Neural progenitor cell (in vitro differentiated cells): Measurements from ENCODE around the gene C10orf105. TPM values are rescaled to one million over a fixed set of nuclear protein-coding genes. Genes with fewer than 3 reads are reported as not detected.

ENCODE experiments used
- DNase-seq: peaks from one replicate; pipeline ENCODE4 v3.0.0-alpha.2; 2016; ENCODE audit warnings: low spot score
- H2AFZ ChIP-seq: fragments of 200-600 bp; sonication (generic); replicated peaks from 2 replicates; pipeline ENCODE4 v1.6.1; 2016; ENCODE audit warnings: antibody characterized with exemption
- H3F3A ChIP-seq: fragments of 200-600 bp; sonication (generic); 2 replicates; pipeline ENCODE4 v1.6.1; 2016; ENCODE audit warnings: antibody characterized with exemption, low read depth
- H3K27ac ChIP-seq: fragments of 200-600 bp; sonication (generic); 2 replicates; pipeline ENCODE4 v1.5.1; 2016; ENCODE audit warnings: mild to moderate bottlenecking
- H3K27me3 ChIP-seq: fragments of 200-600 bp; sonication (generic); 2 replicates; pipeline ENCODE4 v1.6.1; 2016; ENCODE audit warnings: mild to moderate bottlenecking, moderate library complexity
- H3K36me3 ChIP-seq: fragments of 200-600 bp; sonication (generic); 2 replicates; pipeline ENCODE4 v1.5.1; 2016
- H3K4me1 ChIP-seq: fragments of 200-600 bp; sonication (generic); 2 replicates; pipeline ENCODE4 v1.6.1; 2016; ENCODE audit warnings: mixed run types
- H3K4me2 ChIP-seq: fragments of 200-600 bp; sonication (generic); 2 replicates; pipeline ENCODE4 v1.6.1; 2016
- H3K4me3 ChIP-seq: fragments of 200-600 bp; sonication (generic); 2 replicates; pipeline ENCODE4 v1.5.1; 2016
- H3K79me2 ChIP-seq: fragments of 200-600 bp; sonication (generic); 2 replicates; pipeline ENCODE4 v1.6.1; 2016; ENCODE audit warnings: low read depth
- H3K9ac ChIP-seq: fragments of 200-600 bp; sonication (generic); 2 replicates; pipeline ENCODE4 v1.6.1; 2016
- H3K9me3 ChIP-seq: fragments of 200-600 bp; sonication (generic); 2 replicates; pipeline ENCODE4 v1.5.1; 2016; ENCODE audit warnings: low read depth
- H4K20me1 ChIP-seq: fragments of 200-600 bp; sonication (generic); 2 replicates; pipeline ENCODE4 v1.6.1; 2016; ENCODE audit warnings: low read depth
- H3K27ac Mint-ChIP-seq: 3 replicates; pipeline ENCODE4 v1.8.0; 2021; ENCODE audit warnings: mixed read lengths
- H3K27me3 Mint-ChIP-seq: 2 replicates; pipeline ENCODE4 v1.8.0; 2022; ENCODE audit warnings: low read depth, mild to moderate bottlenecking, inconsistent platforms, moderate library complexity, mixed read lengths; ENCODE audit not compliant: insufficient read depth
- H3K36me3 Mint-ChIP-seq: 3 replicates; pipeline ENCODE4 v1.8.0; 2021; ENCODE audit warnings: mixed read lengths
- H3K4me1 Mint-ChIP-seq: 3 replicates; pipeline ENCODE4 v1.8.0; 2021; ENCODE audit warnings: mixed read lengths
- H3K4me3 Mint-ChIP-seq: 3 replicates; pipeline ENCODE4 v1.8.0; 2021; ENCODE audit warnings: mild to moderate bottlenecking, moderate library complexity, mixed read lengths
- H3K9me3 Mint-ChIP-seq: 3 replicates; pipeline ENCODE4 v1.8.0; 2020; ENCODE audit warnings: mixed read lengths
- EZH2 ChIP-seq: fragments of 200-600 bp; sonication (generic); IDR thresholded peaks from 2 replicates; pipeline ENCODE4 v1.6.1; 2017; ENCODE audit warnings: antibody characterized with exemption, mild to moderate bottlenecking, moderate library complexity
- EZH2phosphoT487 ChIP-seq: fragments of 200-600 bp; sonication (generic); IDR thresholded peaks from 2 replicates; pipeline ENCODE4 v1.6.1; 2017; ENCODE audit warnings: antibody characterized with exemption
- total RNA-seq: library from RNA; depleted of rRNA; stranded (reverse); fragments of >200 nt; gene quantifications from 2 replicates; pipeline ENCODE4 v1.2.3, GENCODE V29; 2015; ENCODE audit warnings: low replicate concordance
- TF ChIP-seq, protein P1 (sequence below): fragments of 200-600 bp; sonication (generic); IDR thresholded peaks from 2 replicates; pipeline ENCODE4 v1.5.1; 2017; ENCODE audit warnings: antibody characterized with exemption, mild to moderate bottlenecking

Gene C10orf105
- total RNA-seq, 1 donor from 2014 or later: 0.39 TPM

DNA sequence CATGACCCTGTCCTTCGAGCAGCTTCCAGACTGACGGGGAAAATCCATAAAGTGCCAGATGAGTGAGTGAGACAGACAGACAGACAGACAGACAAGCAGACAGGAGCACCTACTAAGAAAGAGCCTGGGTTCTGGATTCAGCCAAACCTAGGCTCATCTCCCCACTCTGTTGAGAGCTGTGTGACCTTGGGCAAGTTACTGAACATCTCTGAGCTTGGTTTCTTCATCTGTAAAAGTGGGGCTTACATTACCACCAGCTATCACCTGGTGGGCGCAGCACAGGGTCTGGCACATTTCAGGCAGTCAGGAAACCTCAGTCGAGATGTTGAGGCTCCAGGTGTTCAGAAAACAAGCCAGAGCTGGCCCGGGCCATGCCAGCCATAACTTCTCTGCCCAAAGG lies 37.6 kb downstream of the C10orf105 start:
- no peaks in the 10 kb centered on the region for H3K79me2 ChIP-seq
- H3K9me3 ChIP-seq: no peaks in the 10 kb centered on the region
- no peak overlapping the region for H3K4me2 ChIP-seq
- H3K4me1 ChIP-seq: peaks cover 19% of the 10 kb centered on the region
- H3K9ac ChIP-seq: no peak overlapping the region
- H3F3A ChIP-seq: no peaks in the 10 kb centered on the region
- H4K20me1 ChIP-seq: no peaks in the 10 kb centered on the region
- H3K27me3 ChIP-seq: no peaks in the 10 kb centered on the region
- no peak for DNase-seq
- H2AFZ ChIP-seq: no peak overlapping the region
- H3K4me1 Mint-ChIP-seq: peaks cover 41% of the 10 kb centered on the region
- no peak overlapping the region for H3K4me3 Mint-ChIP-seq
- H3K27ac Mint-ChIP-seq: no peak overlapping the region
- H3K36me3 Mint-ChIP-seq: no peaks in the 10 kb centered on the region
- H3K36me3 ChIP-seq: no peaks in the 10 kb centered on the region
- peaks cover 13% of the 10 kb centered on the region for H3K27me3 Mint-ChIP-seq
- TF ChIP-seq, protein P1, sequence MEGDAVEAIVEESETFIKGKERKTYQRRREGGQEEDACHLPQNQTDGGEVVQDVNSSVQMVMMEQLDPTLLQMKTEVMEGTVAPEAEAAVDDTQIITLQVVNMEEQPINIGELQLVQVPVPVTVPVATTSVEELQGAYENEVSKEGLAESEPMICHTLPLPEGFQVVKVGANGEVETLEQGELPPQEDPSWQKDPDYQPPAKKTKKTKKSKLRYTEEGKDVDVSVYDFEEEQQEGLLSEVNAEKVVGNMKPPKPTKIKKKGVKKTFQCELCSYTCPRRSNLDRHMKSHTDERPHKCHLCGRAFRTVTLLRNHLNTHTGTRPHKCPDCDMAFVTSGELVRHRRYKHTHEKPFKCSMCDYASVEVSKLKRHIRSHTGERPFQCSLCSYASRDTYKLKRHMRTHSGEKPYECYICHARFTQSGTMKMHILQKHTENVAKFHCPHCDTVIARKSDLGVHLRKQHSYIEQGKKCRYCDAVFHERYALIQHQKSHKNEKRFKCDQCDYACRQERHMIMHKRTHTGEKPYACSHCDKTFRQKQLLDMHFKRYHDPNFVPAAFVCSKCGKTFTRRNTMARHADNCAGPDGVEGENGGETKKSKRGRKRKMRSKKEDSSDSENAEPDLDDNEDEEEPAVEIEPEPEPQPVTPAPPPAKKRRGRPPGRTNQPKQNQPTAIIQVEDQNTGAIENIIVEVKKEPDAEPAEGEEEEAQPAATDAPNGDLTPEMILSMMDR: no peak
- TF ChIP-seq EZH2: no peak
- no peak for TF ChIP-seq EZH2phosphoT487
- H3K9me3 Mint-ChIP-seq: no peaks in the 10 kb centered on the region
- H3K4me3 ChIP-seq: no peak overlapping the region
- H3K27ac ChIP-seq: no peak overlapping the region

DNA sequence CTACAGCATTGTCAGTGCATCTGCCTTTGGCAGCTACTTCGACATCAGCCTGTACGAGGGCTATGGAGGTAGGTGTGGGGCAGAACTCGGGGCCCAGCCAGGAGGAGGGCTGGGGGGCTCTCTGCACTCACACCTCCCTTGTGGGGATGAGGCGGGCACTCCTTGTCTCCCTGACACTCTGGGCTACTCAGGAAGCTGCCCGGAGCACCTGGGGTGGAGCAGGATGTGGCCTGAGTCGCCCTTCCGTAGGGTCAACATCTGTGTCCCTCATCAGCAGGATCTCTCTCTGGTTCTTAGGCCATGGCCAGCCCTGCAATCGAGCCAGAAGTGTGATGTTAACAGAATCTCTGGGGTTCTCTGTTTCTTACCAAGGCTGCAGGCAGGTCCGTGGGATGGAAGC lies 40.2 kb downstream of the C10orf105 start:
- H3K27ac Mint-ChIP-seq: no peak overlapping the region
- no peak overlapping the region for H3K27ac ChIP-seq
- peaks cover 13% of the 10 kb centered on the region for H3K27me3 Mint-ChIP-seq
- no peak overlapping the region for H2AFZ ChIP-seq
- H4K20me1 ChIP-seq: no peaks in the 10 kb centered on the region
- no peaks in the 10 kb centered on the region for H3K36me3 ChIP-seq
- H3K79me2 ChIP-seq: no peaks in the 10 kb centered on the region
- H3K27me3 ChIP-seq: no peaks in the 10 kb centered on the region
- DNase-seq: no peak
- no peaks in the 10 kb centered on the region for H3K9me3 ChIP-seq
- no peaks in the 10 kb centered on the region for H3K36me3 Mint-ChIP-seq
- no peaks in the 10 kb centered on the region for H3F3A ChIP-seq
- H3K4me3 ChIP-seq: no peak overlapping the region
- no peaks in the 10 kb centered on the region for H3K4me1 ChIP-seq
- H3K9me3 Mint-ChIP-seq: no peaks in the 10 kb centered on the region
- no peak overlapping the region for H3K4me2 ChIP-seq
- peaks cover 17% of the 10 kb centered on the region for H3K4me1 Mint-ChIP-seq
- no peak overlapping the region for H3K9ac ChIP-seq
- TF ChIP-seq, protein P1: no peak
- H3K4me3 Mint-ChIP-seq: no peak overlapping the region

DNA sequence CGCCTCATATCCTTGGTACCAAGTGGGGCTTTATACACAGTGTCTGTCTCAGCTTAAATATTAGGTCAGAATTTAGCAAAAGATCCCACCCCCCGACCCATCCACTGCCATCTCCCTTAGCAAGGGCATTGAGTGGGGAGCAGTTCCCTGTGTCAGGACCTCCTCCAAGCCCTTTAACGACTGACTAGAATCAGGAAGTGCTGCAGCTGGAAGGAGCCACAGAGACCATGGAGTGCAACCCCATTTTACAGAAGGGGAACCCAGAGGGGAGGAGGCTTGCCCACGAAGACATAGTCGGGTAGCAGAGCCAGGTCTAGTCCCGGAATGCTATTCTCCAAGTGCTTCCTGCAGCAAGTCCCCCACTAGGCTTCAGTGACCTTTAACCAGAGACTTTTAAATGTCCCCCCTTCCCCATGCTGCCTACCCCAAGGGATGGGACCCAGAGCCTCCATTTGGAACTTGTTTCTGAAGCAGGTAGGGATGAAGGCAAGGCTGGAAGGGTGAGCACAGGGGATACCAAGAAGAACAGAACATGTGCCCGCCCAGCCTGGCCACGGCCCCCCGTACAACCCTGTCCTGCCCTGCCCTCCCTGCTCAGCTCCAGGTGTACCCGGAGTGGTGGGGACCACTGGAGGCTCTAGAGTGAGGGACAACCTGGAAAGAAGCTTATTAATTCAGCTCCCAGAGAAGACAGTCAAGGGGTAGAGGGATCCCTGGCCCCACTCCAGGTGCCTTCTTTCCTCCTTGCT lies 41.3 kb downstream of the C10orf105 start:
- Histone ChIP-seq H3K4me1 (no peaks in the 10 kb centered on the region), H3K27ac (no peak overlapping the region), H3K9me3 (no peaks in the 10 kb centered on the region), H2AFZ (no peak overlapping the region), H3F3A (no peaks in the 10 kb centered on the region), H3K4me2 (no peak overlapping the region), H3K36me3 (no peaks in the 10 kb centered on the region), H3K79me2 (no peaks in the 10 kb centered on the region), H3K27me3 (no peaks in the 10 kb centered on the region), H4K20me1 (no peaks in the 10 kb centered on the region), H3K4me3 (no peak overlapping the region), H3K9ac (no peak overlapping the region)
- Mint-ChIP-seq H3K36me3 (no peaks in the 10 kb centered on the region), H3K4me1 (peaks cover 10% of the 10 kb centered on the region), H3K27ac (no peak overlapping the region), H3K4me3 (no peak overlapping the region), H3K27me3 (peaks cover 11% of the 10 kb centered on the region), H3K9me3 (no peaks in the 10 kb centered on the region)
- TF ChIP-seq EZH2phosphoT487: no peak
- TF ChIP-seq EZH2: no peak
- TF ChIP-seq, protein P1: no peak
- no peak for DNase-seq
